Ascending aorta (tissue), 2 donors: ENCODE results near the gene MFAP4. TPM values are rescaled to one million over a fixed set of nuclear protein-coding genes. Genes with fewer than 3 reads are reported as not detected.

ENCODE experiments used
- DNase-seq, 2 donors: peaks; one replicate each; pipeline ENCODE4 v3.0.0-alpha.2; 2019; ENCODE audit warnings: low spot score in 2 of 2
- H3K27ac ChIP-seq, 2 donors: fragments of 200-600 bp; sonication (generic); one replicate each; pipeline ENCODE4 v1.5.1; 2016 to 2017; ENCODE audit warnings: mild to moderate bottlenecking in 1 of 2
- H3K27me3 ChIP-seq: fragments of 200-600 bp; sonication (generic); one replicate; pipeline ENCODE4 v1.5.1; 2017
- H3K36me3 ChIP-seq, 2 donors: fragments of 200-600 bp; sonication (generic); one replicate each; pipeline ENCODE4 v1.5.1; 2016
- H3K4me1 ChIP-seq, 2 donors: fragments of 200-600 bp; sonication (generic); one replicate each; pipeline ENCODE4 v1.5.1; 2016 to 2017; ENCODE audit warnings: mild to moderate bottlenecking in 1 of 2
- H3K4me3 ChIP-seq, 2 donors: fragments of 200-600 bp; sonication (generic); one replicate each; pipeline ENCODE4 v1.5.1; 2016 to 2017; ENCODE audit warnings: mild to moderate bottlenecking in 1 of 2
- H3K9me3 ChIP-seq, 2 donors: fragments of 200-600 bp; sonication (generic); one replicate each; pipeline ENCODE4 v1.5.1; 2016
- CTCF ChIP-seq, 3 experiments: fragments of 200-600 bp in 2 of 3; fragments of 450-650 bp in 1 of 3; sonication (generic) in 2 of 3; IDR thresholded peaks; one replicate each; pipeline ENCODE4 v1.5.1; 2016 to 2019; ENCODE audit warnings: antibody characterized with exemption in 3 of 3, mild to moderate bottlenecking in 1 of 3, moderate library complexity in 1 of 3
- intact Hi-C: fragments of 100-400 bp; cut with DNase I; formaldehyde crosslinking; loops from one replicate; pipeline ENCODE4 v1.15.1; 2023
- total RNA-seq: library from RNA; depleted of rRNA; stranded (reverse); fragments of >200 nt; gene quantifications from one replicate; pipeline ENCODE4 v1.1.0, GENCODE V29; 2016

MFAP4 gene
- total RNA-seq, 1 donor from 2014 or later, result 280 TPM

- intact Hi-C loops, result no loop called here
Measured at GRCh38 chr17:19338031-19338990, 48.7 kb downstream of the MFAP4 start.

GRCh38 chr17:19337712-19338023 is 49.3 kb downstream of the MFAP4 start:
- peaks cover 8 to 11% of the 10 kb centered on the region in 2 donors for H3K36me3 ChIP-seq
- peak in 1 of 2 donors; percentile 1 for DNase-seq
- H3K27ac ChIP-seq, result no peak overlapping the region

More at GRCh38 chr17:19338031-19338990, 48.7 kb downstream of the MFAP4 start:
- H3K36me3 ChIP-seq, result peaks cover 7 to 8% of the 10 kb centered on the region in 2 donors
- H3K4me3 ChIP-seq, result no peak overlapping the region
- peak; percentile 16 to 58 (median 45) for TF ChIP-seq CTCF (IDR thresholded peaks at IDR 0.05)
- H3K27ac ChIP-seq, result no peak overlapping the region
- no peaks in the 10 kb centered on the region for H3K27me3 ChIP-seq
- peak; percentile 7 to 66 for DNase-seq
- H3K9me3 ChIP-seq, result no peaks in the 10 kb centered on the region
- H3K4me1 ChIP-seq, result peaks cover 0 to 2% of the 10 kb centered on the region in 2 donors

GRCh38 chr17:19336938-19337711 is 49.9 kb downstream of the MFAP4 start:
- no peak overlapping the region for H3K4me3 ChIP-seq
- peak in 1 of 2 donors; percentile 27 for DNase-seq
- TF ChIP-seq CTCF (IDR thresholded peaks at IDR 0.05), result peak; percentile 51 to 74 (median 69)
- no peaks in the 10 kb centered on the region for H3K27me3 ChIP-seq
- intact Hi-C loops, result no loop called here
- H3K36me3 ChIP-seq, result peaks cover 8 to 12% of the 10 kb centered on the region in 2 donors
- H3K27ac ChIP-seq, result no peak overlapping the region
- peaks cover 0 to 2% of the 10 kb centered on the region in 2 donors for H3K4me1 ChIP-seq
- H3K9me3 ChIP-seq, result no peaks in the 10 kb centered on the region

More at GRCh38 chr17:19337712-19338023, 49.3 kb downstream of the MFAP4 start:
- Histone ChIP-seq H3K4me1 (peaks cover 0 to 2% of the 10 kb centered on the region in 2 donors), H3K4me3 (no peak overlapping the region), H3K9me3 (no peaks in the 10 kb centered on the region), H3K27me3 (no peaks in the 10 kb centered on the region)
- TF ChIP-seq CTCF (IDR thresholded peaks at IDR 0.05), result no peak
- intact Hi-C loops, result no loop called here

- intact Hi-C loops, result no loop called here
- Histone ChIP-seq H3K27ac (no peak overlapping the region), H3K36me3 (peaks cover 8 to 18% of the 10 kb centered on the region in 2 donors), H3K4me3 (no peak overlapping the region), H3K27me3 (no peaks in the 10 kb centered on the region), H3K9me3 (no peaks in the 10 kb centered on the region), H3K4me1 (peaks cover 0 to 2% of the 10 kb centered on the region in 2 donors)
- TF ChIP-seq CTCF (IDR thresholded peaks at IDR 0.05), result no peak
- DNase-seq, result peak in 1 of 2 donors; percentile 9
Measured at GRCh38 chr17:19335951-19336631, 50.9 kb downstream of the MFAP4 start.

- H3K36me3 ChIP-seq, result peaks cover 14 to 27% of the 10 kb centered on the region in 2 donors
- intact Hi-C loops, result no loop called here
- no peaks in the 10 kb centered on the region for H3K9me3 ChIP-seq
- peak in 1 of 2 donors; percentile 1 for DNase-seq
- no peaks in the 10 kb centered on the region for H3K27me3 ChIP-seq
- H3K4me3 ChIP-seq, result no peak overlapping the region
- no peak overlapping the region for H3K27ac ChIP-seq
- H3K4me1 ChIP-seq, result peaks cover 0 to 2% of the 10 kb centered on the region in 2 donors
- no peak for TF ChIP-seq CTCF (IDR thresholded peaks at IDR 0.05)
Measured at GRCh38 chr17:19334331-19334730, 52.7 kb downstream of the MFAP4 start.
